Stimulated activated CD4-positive, alpha-beta T cell treated with anti-CD3 and anti-CD28 coated beads, TNF-alpha, amount 100 ng/mL, for 4 hours (primary cell): Measurements from ENCODE around the gene FOXP1.
"Not testable (repeated sequence)": the region's sequence is repeated elsewhere in the genome, so short reads cannot be mapped to it uniquely, and the experiment has no call there.

Experiments
- DNase-seq, 3 experiments: peaks; one replicate each; pipeline ENCODE4 v3.0.0-alpha.2; 2020; ENCODE audit warnings: low read depth in 3 of 3

The FOXP1 gene

DNA sequence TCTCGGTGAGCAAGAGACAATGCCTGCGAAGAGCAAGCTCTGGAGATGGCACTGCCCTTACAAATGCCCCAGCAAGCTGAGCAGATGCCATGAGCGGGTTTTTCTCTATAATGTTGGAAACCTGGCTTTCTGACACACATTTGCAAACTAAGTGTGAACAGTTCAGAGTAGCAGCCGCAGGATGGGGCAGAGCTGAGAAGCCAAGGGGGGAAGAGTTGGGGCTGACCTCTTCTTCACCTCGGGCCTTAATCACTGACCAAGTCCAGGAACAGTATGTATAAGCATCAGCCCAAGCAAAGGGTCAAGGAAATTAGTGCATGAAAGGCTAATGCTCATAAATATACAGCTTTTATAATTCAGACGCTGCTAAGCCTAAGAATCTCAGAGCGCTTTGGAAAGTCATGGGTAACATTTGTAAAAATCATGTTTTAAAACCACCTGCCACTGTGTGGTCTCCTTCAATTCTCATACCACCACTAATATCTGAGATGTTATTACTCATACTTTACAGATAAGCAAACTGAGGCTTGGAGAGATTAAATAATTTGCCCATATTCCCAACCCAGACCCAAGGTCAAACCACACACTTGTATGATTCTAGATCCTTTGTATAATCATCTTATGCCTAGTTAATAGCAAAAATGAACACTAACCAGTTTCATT, 603.4 kb downstream of the FOXP1 start:
- DNase-seq: no peak

DNA sequence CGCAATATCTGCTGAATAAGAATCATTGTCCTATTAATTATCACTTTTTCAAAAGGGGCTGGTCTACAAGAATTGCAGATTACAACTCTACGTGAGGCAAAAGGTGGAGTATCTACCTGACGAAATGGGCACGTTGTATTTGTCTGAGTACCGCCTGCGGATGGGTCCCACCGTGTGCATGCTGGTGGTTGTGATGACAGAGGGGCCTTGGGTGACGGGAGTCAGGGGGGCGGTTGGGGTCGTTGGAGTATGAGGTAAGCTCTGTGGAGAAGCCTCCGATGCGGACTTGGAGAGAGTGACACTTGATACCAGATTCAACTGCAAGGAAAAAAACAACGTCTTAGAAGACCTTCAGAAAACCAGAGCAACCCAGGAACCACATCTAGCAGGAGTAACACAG, 605.8 kb downstream of the FOXP1 start:
- no peak for DNase-seq

DNA sequence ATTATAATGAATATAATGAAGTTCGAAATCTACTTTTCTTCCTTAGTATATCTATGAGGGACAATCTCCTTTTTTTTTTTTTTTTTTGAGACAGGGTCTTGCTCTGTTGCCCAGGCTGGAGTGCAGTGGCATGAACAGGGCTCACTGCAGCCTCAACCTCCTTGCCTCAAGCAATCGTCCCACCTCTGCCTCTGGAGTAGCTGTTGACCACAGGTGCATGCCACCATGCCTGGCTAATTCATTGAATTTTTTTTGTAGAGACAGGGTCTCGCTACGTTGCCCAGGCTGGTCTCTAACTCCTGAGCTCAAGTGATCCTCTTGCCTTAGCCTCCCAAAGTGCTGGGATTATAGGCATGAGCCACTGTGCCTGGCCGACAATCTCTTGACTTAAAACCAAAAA, 607.5 kb downstream of the FOXP1 start:
- DNase-seq: not testable (repeated sequence)

DNA sequence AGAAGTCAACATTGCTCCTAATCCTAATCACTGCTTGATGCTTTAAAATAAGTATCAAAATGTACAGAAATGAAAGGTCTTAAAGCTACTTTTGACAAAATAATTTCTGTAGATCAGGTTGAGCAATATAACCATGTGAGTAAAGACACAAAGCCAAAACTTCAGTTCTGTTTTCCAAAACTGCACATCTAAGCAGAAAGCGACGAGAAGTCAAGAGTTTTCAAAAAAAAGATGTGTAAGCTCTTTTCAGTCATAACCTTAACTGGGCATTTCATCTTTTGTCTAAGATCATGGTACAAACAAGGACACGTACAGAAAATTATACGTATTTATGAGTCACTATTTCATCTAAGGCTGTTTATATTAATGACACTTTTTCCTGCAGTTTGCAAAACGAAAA, 608.8 kb downstream of the FOXP1 start:
- no peak for DNase-seq

DNA sequence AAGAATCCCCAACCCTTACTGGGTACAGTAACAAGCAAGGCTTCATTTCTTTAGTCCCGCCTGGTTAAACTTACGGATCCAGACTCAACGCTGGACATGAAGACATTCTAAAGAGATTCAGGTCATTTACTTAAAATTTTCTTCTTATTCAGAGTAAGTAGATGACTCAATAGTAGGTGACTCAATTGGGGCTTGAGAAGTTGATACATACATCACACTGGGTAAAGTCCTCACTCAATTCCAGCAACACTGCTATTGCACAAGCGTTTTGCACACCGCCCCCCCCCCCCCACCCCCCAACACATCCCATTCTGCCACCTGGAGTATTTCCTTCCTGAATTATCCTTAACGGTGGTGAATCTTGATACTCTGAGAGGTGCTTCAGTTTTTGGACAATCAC, 610.0 kb downstream of the FOXP1 start:
- no peak for DNase-seq

DNA sequence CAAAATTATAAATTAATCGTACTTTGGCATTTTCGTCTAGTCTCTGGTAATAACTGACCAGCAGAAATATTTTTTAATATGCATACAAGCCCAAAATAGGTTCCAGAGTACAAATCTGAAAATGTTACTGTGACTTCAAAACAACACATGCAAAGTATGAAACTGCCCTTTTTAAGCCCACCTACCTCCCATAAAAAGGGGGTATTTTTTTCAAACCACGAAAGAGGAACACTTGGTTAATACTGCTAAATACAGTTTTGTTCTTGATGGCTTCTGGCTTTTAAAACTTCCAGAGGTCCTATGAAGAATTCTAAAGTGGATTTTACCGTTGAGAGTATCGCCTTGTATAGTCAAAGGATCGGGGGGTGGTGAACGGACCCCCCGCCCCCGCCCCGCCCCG, 610.7 kb downstream of the FOXP1 start:
- no peak for DNase-seq

DNA sequence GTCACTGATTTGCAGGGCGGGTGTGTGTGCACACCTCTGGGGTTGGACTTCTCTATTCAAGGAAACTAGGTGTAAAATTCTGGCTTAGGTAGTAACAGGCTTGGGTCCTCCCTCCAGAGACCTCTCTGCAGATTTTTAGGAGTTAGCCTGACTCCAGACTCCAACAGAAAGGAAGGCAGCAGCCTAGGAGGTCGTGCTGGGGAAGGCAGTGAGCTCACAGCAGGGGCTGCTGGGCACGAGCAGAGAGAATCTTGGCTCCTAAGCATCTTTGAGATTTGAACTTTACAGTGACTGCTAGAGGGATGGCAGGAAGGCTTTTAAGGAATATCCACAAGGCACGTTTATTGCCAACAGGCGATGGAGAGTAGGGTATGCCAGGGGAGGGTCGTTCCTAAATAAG, 612.6 kb downstream of the FOXP1 start:
- no peak for DNase-seq

DNA sequence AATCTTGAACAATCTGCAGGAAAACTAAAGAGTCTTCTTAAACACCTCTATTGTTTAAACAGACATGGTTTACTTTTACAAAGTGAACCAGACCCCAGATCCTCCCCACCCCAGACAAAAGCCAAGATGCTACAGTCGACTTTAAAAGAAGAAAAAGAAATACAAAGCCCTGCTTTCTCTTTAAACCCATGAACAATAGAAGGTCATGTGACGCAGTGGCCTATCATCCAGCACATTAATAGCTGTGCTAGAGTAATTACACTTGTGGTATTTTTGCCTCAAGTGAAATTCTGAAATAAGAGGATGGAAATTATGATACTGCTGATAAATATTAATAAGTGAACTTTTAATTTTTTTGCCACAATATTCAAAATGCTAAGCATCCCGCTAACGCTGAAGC, 613.4 kb downstream of the FOXP1 start:
- DNase-seq: no peak

DNA sequence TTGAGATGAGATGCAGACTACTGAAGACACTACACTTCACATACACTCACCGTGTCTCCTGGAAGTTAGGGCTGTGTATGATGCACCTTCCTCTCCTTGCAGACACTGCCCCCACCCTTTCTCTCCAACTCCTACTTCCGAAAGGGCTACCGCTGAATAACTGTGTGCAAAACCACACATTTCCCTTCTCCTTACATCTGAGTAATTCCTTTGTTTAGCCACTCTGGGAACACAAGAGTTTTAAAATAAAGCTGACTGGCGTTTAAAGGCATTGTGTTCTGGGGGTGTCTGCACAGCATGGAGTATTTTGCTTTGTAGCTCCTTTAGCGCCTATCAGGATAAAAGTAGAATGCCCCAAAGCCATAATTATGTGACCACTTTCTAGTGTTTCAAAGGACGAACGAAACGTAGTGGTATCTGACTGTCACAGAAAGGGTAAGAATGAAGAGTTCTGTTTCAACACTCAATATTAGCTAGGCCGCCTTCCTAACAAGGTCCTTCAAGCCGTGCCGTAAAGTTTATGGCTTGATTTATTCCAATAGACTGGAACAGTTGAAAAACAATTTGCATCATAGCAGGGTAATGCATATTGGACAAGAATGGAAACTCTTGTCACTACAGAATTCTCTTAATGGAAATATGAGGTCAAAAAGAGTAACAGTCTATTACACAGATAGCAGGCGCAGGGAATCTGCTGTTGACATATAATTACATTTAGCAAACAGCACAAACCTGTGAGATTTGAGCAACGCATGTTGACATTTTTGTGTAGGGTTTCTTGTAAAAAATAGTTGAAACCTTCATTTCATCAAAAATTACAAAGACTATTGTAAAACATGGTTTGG, 619.9 kb downstream of the FOXP1 start:
- DNase-seq: no peak

DNA sequence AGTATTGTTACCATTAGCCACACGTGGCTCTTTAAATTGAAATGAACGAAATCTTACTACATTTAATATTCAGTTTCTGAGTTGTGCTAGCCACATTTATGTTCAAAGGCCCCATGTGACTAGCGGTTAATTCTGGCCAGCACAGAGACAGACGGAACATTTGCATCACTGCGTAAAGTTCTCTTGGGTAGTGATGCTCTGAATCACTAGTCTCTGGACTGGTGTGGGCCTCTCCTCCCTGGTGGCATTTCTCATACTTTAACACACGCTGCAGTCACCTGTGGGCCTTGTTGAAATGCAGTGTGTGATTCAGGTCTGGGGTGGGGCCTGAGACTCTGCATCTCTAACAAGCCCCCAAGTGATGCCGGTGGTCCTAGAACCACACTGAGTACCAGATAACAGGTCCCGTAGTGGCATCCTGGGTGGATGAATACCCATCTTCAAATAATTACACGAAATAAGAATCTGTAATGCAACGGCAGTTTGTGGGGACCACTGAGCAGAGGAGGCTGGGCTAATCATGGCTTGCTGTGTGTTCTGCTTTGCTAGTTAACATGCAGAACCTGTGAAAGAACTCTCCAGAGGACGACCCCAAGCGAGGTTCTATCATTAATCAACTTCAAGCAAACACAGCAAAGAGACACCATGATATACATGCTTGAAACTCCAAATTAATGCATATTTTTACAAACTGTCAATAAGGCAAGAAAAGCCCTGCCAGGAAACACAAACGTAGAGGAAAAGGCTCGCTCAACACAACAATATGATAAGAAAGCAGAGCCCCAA, 623.8 kb downstream of the FOXP1 start:
- no peak for DNase-seq

DNA sequence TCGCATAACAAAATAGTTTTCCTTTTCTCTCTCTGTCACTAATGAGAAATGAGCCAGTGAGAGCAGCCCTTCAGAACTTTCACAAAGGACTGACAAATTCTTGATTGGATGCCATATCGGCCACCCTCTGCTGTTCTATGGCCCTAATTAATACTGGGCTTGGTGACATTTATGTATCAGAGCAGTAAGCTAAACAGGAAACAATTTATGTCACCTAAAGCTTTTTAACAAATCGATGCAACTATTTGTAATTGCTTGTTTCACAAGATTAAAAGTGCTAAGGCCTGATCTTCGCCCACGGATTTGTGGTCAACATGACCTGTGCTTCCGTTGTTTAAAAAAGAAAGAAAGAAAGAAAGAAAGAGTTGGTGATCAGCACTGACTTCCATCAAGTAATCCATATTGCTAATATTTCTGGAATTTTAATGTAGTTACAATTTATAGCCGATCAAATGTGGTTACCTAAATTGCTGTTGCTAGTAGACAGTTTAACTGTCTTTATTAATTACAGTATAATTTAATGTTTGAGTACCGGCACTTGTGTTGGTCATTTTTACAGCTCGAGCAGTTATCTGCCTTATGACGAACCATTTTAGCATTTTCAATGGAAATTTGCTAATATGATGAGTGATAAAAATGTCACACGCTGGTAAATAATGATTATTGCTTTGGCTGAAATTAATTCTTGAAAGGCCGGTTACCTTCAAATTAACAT, 631.3 kb downstream of the FOXP1 start:
- no peak for DNase-seq

DNA sequence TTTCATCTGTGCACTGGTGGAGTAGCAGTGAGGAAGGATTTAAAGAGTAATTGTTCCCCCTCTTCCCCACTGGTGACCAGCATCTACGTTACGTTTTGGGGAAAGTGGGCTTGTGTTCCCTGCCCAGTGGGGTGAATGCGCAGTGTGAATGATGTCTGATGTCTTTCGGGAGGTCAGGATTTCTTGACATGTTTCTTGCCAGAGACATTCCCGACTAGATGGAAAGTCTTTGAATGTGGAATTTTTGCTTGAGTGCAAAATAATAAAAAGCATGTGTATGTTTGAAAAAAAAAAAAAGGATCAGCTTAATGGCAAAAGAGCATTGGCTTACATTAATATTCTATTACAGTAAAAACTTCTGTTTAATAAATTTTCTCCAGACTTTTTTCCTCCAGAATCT, 632.2 kb downstream of the FOXP1 start:
- DNase-seq: no peak

DNA sequence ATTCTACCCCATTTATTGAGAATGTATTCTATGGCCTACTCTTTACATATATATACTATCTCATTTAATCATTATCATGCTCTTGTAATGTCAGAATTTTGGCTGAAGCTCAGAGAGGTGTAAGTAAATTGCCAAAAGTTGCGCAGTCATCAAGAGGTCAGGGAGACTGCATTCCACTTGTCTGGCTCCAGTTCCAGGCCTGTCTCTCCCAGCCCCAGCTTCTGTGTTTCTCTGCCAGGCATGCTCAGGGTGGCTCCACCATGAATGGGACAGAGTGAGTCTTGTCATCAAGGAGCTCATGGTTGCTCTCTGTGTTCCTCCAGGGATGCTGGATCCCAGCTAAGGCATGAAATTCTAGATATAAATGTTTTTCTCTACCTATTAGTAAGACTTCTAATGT, 635.9 kb downstream of the FOXP1 start:
- DNase-seq: no peak

DNA sequence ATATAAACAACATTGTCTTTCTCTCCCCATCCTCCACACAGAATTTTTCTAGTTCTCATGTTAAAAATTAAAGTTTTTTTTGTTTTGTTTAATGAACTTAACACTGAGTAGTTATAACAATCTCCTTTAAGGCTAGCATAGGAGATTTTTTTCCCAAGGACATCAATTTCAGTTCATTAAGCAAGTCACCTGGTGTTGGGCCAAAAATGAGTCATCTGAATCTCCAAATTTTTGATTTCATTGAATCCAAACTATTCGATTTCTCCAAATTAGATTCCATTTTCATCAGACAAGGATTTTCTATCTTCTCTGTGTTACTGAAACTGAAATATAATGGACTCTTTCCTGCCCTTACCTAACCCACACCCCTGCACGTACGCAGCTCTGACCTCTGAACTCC, 639.6 kb downstream of the FOXP1 start:
- no peak for DNase-seq

DNA sequence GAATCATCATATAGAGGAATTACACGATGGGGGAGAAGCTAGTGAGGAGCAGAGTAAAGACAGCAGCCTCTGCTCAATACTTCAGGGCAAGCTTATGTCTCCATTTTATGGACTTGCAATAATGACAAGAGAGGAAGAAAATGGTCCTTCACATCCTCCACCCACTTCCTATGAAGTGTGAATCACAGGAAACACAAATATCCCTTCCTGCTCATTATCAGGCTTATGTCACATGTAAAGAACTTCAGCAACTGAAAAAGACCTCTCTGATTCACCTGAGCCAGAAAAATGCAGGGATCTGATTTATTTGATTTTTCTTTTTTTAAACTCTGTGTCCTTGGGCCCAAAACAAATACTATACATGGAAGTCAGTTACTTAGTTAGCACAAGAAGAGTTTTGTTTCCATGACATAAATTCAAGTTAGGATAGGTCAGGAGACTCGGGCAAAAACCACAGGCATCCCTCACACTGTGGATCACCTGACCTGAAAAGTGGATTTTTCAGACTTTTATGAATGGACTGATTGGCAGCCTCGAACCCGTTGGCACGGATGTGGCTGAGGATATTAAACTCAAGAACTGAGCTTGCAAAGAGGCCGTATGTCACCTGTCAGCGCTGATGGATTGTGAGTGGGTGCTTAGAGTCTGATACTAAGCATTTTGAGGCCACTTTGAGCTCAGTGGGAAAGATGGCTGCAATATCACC, 650.3 kb downstream of the FOXP1 start:
- DNase-seq: no peak

DNA sequence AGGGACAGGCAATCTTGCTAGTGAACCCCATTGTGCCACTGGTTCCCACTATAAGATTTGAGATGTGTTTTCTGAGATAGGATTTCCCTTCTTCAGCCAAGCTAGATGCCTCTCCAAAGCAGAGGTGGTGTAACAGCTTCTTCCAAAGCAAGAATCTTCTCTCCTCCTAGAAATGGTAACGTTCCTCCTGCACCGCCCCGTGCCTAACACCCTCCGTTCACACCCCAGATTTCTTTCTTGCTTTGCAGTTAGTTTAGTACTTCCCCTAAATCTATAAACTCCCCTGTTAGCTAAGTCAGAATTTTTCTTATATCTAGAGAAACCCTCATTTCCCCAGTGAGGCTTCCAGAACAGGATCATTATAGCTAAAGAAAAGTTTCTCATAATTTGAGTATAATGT, 653.5 kb downstream of the FOXP1 start:
- no peak for DNase-seq

DNA sequence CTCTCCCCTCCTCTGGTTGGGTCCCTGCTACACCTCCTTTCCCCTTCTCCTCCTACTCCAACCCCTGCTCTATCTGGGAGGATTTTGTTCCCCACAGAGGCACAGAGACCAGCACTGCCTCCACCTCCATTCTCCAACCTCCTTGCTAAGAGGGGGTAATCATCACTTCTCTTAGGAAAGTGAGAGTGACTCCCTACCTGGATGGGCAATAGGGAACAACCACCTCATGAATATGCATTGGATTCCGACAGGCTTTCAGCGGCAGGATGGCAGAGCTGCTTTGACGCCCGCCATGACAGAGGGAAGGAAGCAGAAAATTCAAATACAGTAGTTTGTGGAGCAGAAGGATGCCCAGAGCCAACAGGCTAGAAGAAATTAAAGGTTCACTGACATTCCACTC, 656.3 kb downstream of the FOXP1 start:
- no peak for DNase-seq

DNA sequence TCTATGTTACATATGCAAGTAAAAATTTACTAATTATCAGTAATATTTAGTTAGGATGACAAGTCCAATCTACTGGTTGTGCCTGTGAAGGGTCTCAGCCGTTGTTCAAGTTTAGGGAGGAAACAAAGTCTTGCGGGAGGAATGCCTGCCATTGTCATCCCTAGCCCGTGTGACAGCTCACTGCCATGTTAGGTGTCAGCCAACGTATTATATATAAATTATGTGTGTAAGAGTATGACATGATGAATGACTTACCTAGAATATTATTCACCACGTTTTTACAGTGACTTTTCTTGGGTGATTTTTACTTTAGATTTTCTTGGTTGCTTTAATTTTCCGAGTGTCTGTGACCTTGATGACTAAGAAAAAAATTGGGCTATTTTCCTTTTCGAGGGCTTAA, 656.7 kb downstream of the FOXP1 start:
- no peak for DNase-seq

DNA sequence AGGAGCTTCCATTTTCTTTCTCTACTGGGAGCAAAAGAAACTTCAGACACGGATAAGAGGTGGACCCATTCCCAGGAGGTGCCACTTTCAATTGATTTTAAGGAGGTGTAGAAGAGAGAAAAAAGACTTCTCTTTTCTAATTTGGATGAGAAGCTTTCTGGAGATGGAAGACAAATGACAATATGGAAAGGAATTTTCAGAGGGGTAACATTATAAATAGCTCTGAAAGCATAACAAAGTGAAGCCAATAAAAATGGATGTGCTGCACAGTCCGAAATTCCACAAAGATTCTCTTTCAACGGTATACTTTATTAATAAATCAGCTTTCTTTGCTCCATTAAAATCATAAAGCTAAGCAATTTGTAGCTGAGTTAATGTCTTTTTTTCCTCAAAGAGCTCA, 663.9 kb downstream of the FOXP1 start:
- DNase-seq: no peak

DNA sequence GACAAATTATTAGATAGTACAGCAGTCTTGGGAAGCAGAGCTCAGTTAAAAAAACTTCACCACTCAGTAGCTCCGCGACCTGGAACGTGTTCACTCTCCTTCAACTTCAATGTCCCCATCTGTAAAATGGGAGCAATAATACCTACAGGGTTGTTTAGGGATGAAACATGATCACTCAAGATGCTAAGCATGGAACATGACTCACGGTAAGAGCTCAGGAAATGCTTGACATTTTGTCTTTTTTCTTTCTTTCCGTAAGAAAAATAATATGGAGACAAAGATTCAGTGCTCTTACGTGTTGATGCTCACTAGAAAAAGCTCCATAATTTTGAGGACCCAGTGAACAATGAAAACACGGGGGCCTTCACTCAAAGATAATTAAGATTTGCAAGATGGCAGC, 664.4 kb downstream of the FOXP1 start:
- no peak for DNase-seq

DNA sequence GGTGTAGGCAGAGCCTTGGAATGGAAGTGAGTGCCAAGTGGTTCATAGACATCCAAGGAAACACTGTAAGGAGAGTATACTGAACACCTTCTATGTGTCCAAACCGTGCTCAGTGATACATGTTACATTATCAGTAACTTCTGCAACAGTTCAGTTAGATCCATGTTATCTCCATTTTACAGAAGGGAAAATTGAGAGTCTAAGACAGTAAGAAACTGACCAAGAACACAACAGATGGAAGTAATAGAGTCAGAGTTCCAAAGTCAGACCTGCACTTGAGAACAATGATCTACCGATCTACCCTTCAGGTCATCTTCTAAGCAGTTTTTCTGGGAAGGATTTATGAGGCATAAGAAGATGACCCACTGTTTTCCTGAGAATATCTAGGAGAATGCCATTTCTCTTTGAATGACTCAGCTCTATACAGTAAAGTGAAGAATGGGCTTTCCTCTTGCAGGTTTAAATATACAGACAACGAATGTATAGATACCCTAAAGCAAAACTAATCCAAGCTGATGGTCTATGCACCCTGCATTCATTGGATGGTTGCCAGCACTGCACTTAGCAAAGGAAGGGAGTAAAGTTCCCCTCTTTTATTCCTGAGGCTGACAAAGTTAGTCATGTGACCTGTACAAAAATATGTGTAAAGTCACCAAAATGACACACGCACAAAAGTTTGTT, 667.0 kb downstream of the FOXP1 start:
- no peak for DNase-seq
